Measurements from ENCODE around the gene KCNK13.

KCNK13 gene

GRCh38 chr14:90034156-90034555 lies 27.6 kb upstream of the KCNK13 start:
- no peak overlapping the region for H3K4me3 ChIP-seq (ENCODE audit: low read depth, low read length)
- no peak for DNase-seq (ENCODE audit: low read depth)
- TF ChIP-seq CTCF (IDR thresholded peaks at IDR 0.05; ENCODE audit: control insufficient read depth, extremely low read depth, insufficient read depth), result no peak

GRCh38 chr14:90034835-90035525 lies 26.8 kb upstream of the KCNK13 start:
- H3K4me3 ChIP-seq (ENCODE audit: low read depth, low read length), result no peak overlapping the region
- no peak for TF ChIP-seq CTCF (IDR thresholded peaks at IDR 0.05; ENCODE audit: control insufficient read depth, extremely low read depth, insufficient read depth)
- no peak for DNase-seq (ENCODE audit: low read depth)

GRCh38 chr14:90039253-90040010 lies 22.4 kb upstream of the KCNK13 start:
- no peak overlapping the region for H3K4me3 ChIP-seq (ENCODE audit: low read depth, low read length)
- no peak for TF ChIP-seq CTCF (IDR thresholded peaks at IDR 0.05; ENCODE audit: control insufficient read depth, extremely low read depth, insufficient read depth)
- no peak for DNase-seq (ENCODE audit: low read depth)

- no peak overlapping the region for H3K4me3 ChIP-seq (ENCODE audit: low read depth, low read length)
- TF ChIP-seq CTCF (IDR thresholded peaks at IDR 0.05; ENCODE audit: control insufficient read depth, extremely low read depth, insufficient read depth), result no peak
- DNase-seq (ENCODE audit: low read depth), result no peak
These were observed 21.4 kb upstream of the KCNK13 start for GRCh38 chr14:90040411-90040810.

- no peak for DNase-seq (ENCODE audit: low read depth)
- no peak for TF ChIP-seq CTCF (IDR thresholded peaks at IDR 0.05; ENCODE audit: control insufficient read depth, extremely low read depth, insufficient read depth)
- H3K4me3 ChIP-seq (ENCODE audit: low read depth, low read length), result no peak overlapping the region
These were observed 19.1 kb upstream of the KCNK13 start for GRCh38 chr14:90042496-90043252.

GRCh38 chr14:90045616-90046015 lies 16.2 kb upstream of the KCNK13 start:
- no peak overlapping the region for H3K4me3 ChIP-seq (ENCODE audit: low read depth, low read length)
- no peak for DNase-seq (ENCODE audit: low read depth)
- TF ChIP-seq CTCF (IDR thresholded peaks at IDR 0.05; ENCODE audit: control insufficient read depth, extremely low read depth, insufficient read depth), result no peak
